Body of pancreas (tissue), 4 donors: ENCODE measurements around the gene EEFSEC.

Source experiments
- CTCF ChIP-seq, 7 experiments: fragments of 450-650 bp in 4 of 7; fragments of 200-600 bp in 3 of 7; sonication (generic) in 3 of 7; IDR thresholded peaks; one replicate each; pipeline ENCODE4 v1.5.1; 2016 to 2019; ENCODE audit warnings: antibody characterized with exemption in 7 of 7
- POLR2A ChIP-seq, 3 donors: fragments of 450-650 bp; IDR thresholded peaks; one replicate each; pipeline ENCODE4 v1.6.1; 2016; ENCODE audit warnings: antibody characterized with exemption in 3 of 3, mild to moderate bottlenecking in 2 of 3

- TF ChIP-seq CTCF (IDR thresholded peaks at IDR 0.05) (no peak), POLR2A (IDR thresholded peaks at IDR 0.05) (no peak)
These were observed 120.0 kb downstream of the EEFSEC start for GRCh38 chr3:128273109-128273840.
